GM12891 (cell line): ENCODE results near the gene MAGI3.

Source experiments
- DNase-seq: peaks from one replicate; pipeline ENCODE4 v3.0.0; 2011; ENCODE audit warnings: low spot score; ENCODE audit not compliant: insufficient read length
- FAIRE-seq: peaks from 2 replicates; lab custom pipeline; 2011; peaks lifted over from hg19 to GRCh38; lab: Jason Lieb, UNC
- PAX5 ChIP-seq: IDR thresholded peaks from 2 replicates; pipeline ENCODE4 v1.6.1; 2011; ENCODE audit warnings: low read length, moderate library complexity, mild to moderate bottlenecking; ENCODE audit not compliant: insufficient read depth, severe bottlenecking
- POLR2A ChIP-seq: IDR thresholded peaks from 2 replicates; pipeline ENCODE4 v1.6.1; 2011; ENCODE audit warnings: low read depth, low read length, control low read depth
- POLR2AphosphoS5 ChIP-seq: IDR thresholded peaks from 2 replicates; pipeline ENCODE4 v1.6.1; 2011; ENCODE audit warnings: low read depth, low read length, control low read depth
- POU2F2 ChIP-seq: IDR thresholded peaks from 2 replicates; pipeline ENCODE4 v1.6.1; 2011; ENCODE audit warnings: low read depth, mild to moderate bottlenecking, control low read depth, low read length, moderate library complexity
- SPI1 ChIP-seq: IDR thresholded peaks from 2 replicates; pipeline ENCODE4 v1.6.1; 2011; ENCODE audit warnings: low read depth, low read length, control low read depth
- TAF1 ChIP-seq: IDR thresholded peaks from 2 replicates; pipeline ENCODE4 v1.6.1; 2011; ENCODE audit warnings: low read depth, low read length, control low read depth

The MAGI3 gene

GRCh38 chr1:113437554-113438341, 47.4 kb downstream of the MAGI3 start:
- no peak for FAIRE-seq
- DNase-seq, result no peak
- TF ChIP-seq TAF1 (no peak), PAX5 (no peak), POLR2A (no peak), POU2F2 (no peak), POLR2AphosphoS5 (no peak), SPI1 (no peak)

GRCh38 chr1:113438505-113439276, 48.4 kb downstream of the MAGI3 start:
- no peak for TF ChIP-seq SPI1
- no peak for TF ChIP-seq PAX5
- no peak for TF ChIP-seq POLR2A
- TF ChIP-seq POLR2AphosphoS5, result no peak
- no peak for TF ChIP-seq TAF1
- TF ChIP-seq POU2F2, result no peak
- no peak for FAIRE-seq
- DNase-seq, result no peak

- no peak for FAIRE-seq
- TF ChIP-seq TAF1, result no peak
- TF ChIP-seq POU2F2, result no peak
- no peak for TF ChIP-seq POLR2AphosphoS5
- TF ChIP-seq POLR2A, result no peak
- no peak for TF ChIP-seq SPI1
- TF ChIP-seq PAX5, result no peak
- DNase-seq, result no peak
These were observed 49.0 kb downstream of the MAGI3 start for GRCh38 chr1:113439277-113439670.

- FAIRE-seq (no peak), DNase-seq (no peak)
- TF ChIP-seq SPI1 (no peak), PAX5 (no peak), POU2F2 (no peak), POLR2AphosphoS5 (no peak), POLR2A (no peak), TAF1 (no peak)
These were observed 51.8 kb downstream of the MAGI3 start for GRCh38 chr1:113442131-113442530.

- TF ChIP-seq SPI1, result no peak
- TF ChIP-seq POLR2AphosphoS5, result no peak
- TF ChIP-seq POLR2A, result no peak
- no peak for TF ChIP-seq POU2F2
- TF ChIP-seq PAX5, result no peak
- no peak for TF ChIP-seq TAF1
- FAIRE-seq (no peak), DNase-seq (no peak)
These were observed 54.5 kb downstream of the MAGI3 start for GRCh38 chr1:113444857-113445256.

GRCh38 chr1:113451710-113452109, 61.4 kb downstream of the MAGI3 start:
- no peak for DNase-seq
- no peak for TF ChIP-seq TAF1
- no peak for TF ChIP-seq POLR2A
- no peak for FAIRE-seq

GRCh38 chr1:113452921-113453770, 62.8 kb downstream of the MAGI3 start:
- TF ChIP-seq POLR2A (no peak), POU2F2 (no peak), POLR2AphosphoS5 (no peak), PAX5 (no peak), TAF1 (no peak), SPI1 (no peak)
- DNase-seq, result no peak
- no peak for FAIRE-seq

- no peak for FAIRE-seq
- DNase-seq, result no peak
- no peak for TF ChIP-seq POLR2AphosphoS5
- no peak for TF ChIP-seq POU2F2
- TF ChIP-seq PAX5, result no peak
- TF ChIP-seq TAF1, result no peak
- no peak for TF ChIP-seq POLR2A
- TF ChIP-seq SPI1, result no peak
These were observed 63.4 kb downstream of the MAGI3 start for GRCh38 chr1:113453771-113454083.

- DNase-seq (no peak), FAIRE-seq (no peak)
- TF ChIP-seq POU2F2 (no peak), POLR2A (no peak), PAX5 (no peak), TAF1 (no peak), POLR2AphosphoS5 (no peak), SPI1 (no peak)
These were observed 65.1 kb downstream of the MAGI3 start for GRCh38 chr1:113455374-113455773.
